IMR-90 (cell line): ENCODE results near the gene GMPPA. TPM values are rescaled to one million over a fixed set of nuclear protein-coding genes. Genes with fewer than 3 reads are reported as not detected.

Source experiments
- ATAC-seq: fragments of 200-7000 bp; cut with Tn5 transposase; 2 replicates; pipeline ENCODE4 v1.9.1; 2020; ENCODE audit warnings: low read depth, mild to moderate bottlenecking, moderate library complexity
- BruUV-seq: library from RNA; stranded (reverse); fragments of 400-500 nt; replicated peaks from 2 replicates; lab custom pipeline; 2021; lab: Mats Ljungman, UMichigan
- CTCF ChIA-PET: fragments of 300-600 bp; formaldehyde crosslinking; extraction: SDS; loops from one replicate; lab custom pipeline; 2021; ENCODE audit warnings: antibody characterized with exemption; lab: Yijun Ruan, JAX
- POLR2A ChIA-PET: fragments of 300-600 bp; sonication (Branson Sonifier 250); formaldehyde crosslinking; loops from one replicate; lab custom pipeline; 2022; ENCODE audit warnings: antibody characterized with exemption; ENCODE audit not compliant: unreplicated experiment; lab: Charles Lee
- DNase-seq: peaks from one replicate; pipeline ENCODE4 v3.0.0; 2013
- H2AFZ ChIP-seq: replicated peaks from 2 replicates; pipeline ENCODE3; 2013; ENCODE audit warnings: low read length, mild to moderate bottlenecking; ENCODE audit not compliant: poor library complexity
- H2AK5ac ChIP-seq: 2 replicates; pipeline ENCODE4 v1.6.1; 2013; ENCODE audit warnings: low read depth, low read length, inconsistent platforms
- H2AK9ac ChIP-seq: replicated peaks from 2 replicates; pipeline ENCODE3; 2013; ENCODE audit warnings: mild to moderate bottlenecking, low read depth, low read length, moderate library complexity; ENCODE audit not compliant: poor library complexity
- H2BK120ac ChIP-seq: 2 replicates; pipeline ENCODE4 v1.6.1; 2013; ENCODE audit warnings: low read depth, low read length, inconsistent platforms
- H2BK15ac ChIP-seq: 3 replicates; pipeline ENCODE4 v1.6.1; 2013; ENCODE audit warnings: low read depth, low read length, inconsistent platforms
- H2BK20ac ChIP-seq: 2 replicates; pipeline ENCODE4 v1.6.1; 2013; ENCODE audit warnings: low read depth, mild to moderate bottlenecking, inconsistent platforms, low read length, moderate library complexity
- H2BK5ac ChIP-seq: 2 replicates; pipeline ENCODE4 v1.6.1; 2013; ENCODE audit warnings: mild to moderate bottlenecking, low read depth, low read length, inconsistent platforms; ENCODE audit not compliant: poor library complexity, severe bottlenecking
- H3K14ac ChIP-seq: replicated peaks from 2 replicates; pipeline ENCODE4 v1.6.1; 2013; ENCODE audit warnings: low read depth, low read length, inconsistent platforms
- H3K18ac ChIP-seq: 2 replicates; pipeline ENCODE4 v1.6.1; 2013; ENCODE audit warnings: low read depth, low read length, control low read depth
- H3K23ac ChIP-seq: 2 replicates; pipeline ENCODE4 v1.6.1; 2013; ENCODE audit warnings: low read depth, low read length, inconsistent platforms
- H3K27ac ChIP-seq: 2 replicates; pipeline ENCODE4 v1.5.1; 2013; ENCODE audit warnings: mild to moderate bottlenecking, control low read depth, low read length; ENCODE audit not compliant: insufficient read depth
- H3K27me3 ChIP-seq: 2 replicates; pipeline ENCODE4 v1.6.1; 2013; ENCODE audit warnings: low read length; ENCODE audit not compliant: control insufficient read depth, insufficient read depth
- H3K36me3 ChIP-seq: 2 replicates; pipeline ENCODE4 v1.6.1; 2013; ENCODE audit warnings: low read length, mixed read lengths; ENCODE audit not compliant: control insufficient read depth, insufficient read depth
- H3K4ac ChIP-seq: 2 replicates; pipeline ENCODE4 v1.6.1; 2013; ENCODE audit warnings: low read depth, low read length, inconsistent platforms
- H3K4me1 ChIP-seq: 2 replicates; pipeline ENCODE4 v1.6.1; 2013; ENCODE audit warnings: low read length, mixed read lengths; ENCODE audit not compliant: control insufficient read depth, insufficient read depth
- H3K4me2 ChIP-seq: 2 replicates; pipeline ENCODE4 v1.6.1; 2013; ENCODE audit warnings: low read depth, mild to moderate bottlenecking, control low read depth, low read length, moderate library complexity
- H3K4me3 ChIP-seq: 2 replicates; pipeline ENCODE4 v1.5.1; 2013; ENCODE audit warnings: low read depth, mild to moderate bottlenecking, control low read depth, low read length, moderate library complexity; ENCODE audit not compliant: insufficient read depth
- H3K56ac ChIP-seq: 2 replicates; pipeline ENCODE4 v1.6.1; 2013; ENCODE audit warnings: low read length, inconsistent platforms; ENCODE audit not compliant: insufficient read depth; ENCODE audit errors: extremely low read depth
- H3K79me1 ChIP-seq, 2 experiments: 2 replicates each; pipeline ENCODE4 v1.6.1; 2013; ENCODE audit warnings: low read length in 2 of 2, inconsistent platforms in 1 of 2, low read depth in 1 of 2
- H3K9ac ChIP-seq: 2 replicates; pipeline ENCODE4 v1.6.1; 2013; ENCODE audit warnings: low read depth, low read length, control low read depth
- H3K9me1 ChIP-seq: 2 replicates; pipeline ENCODE4 v1.6.1; 2013; ENCODE audit warnings: low read length, inconsistent platforms; ENCODE audit not compliant: insufficient read depth
- H3K9me3 ChIP-seq: 2 replicates; pipeline ENCODE4 v1.6.1; 2013; ENCODE audit warnings: low read length; ENCODE audit not compliant: control insufficient read depth, insufficient read depth
- H4K20me1 ChIP-seq: 2 replicates; pipeline ENCODE4 v1.6.1; 2013; ENCODE audit warnings: low read length, inconsistent platforms; ENCODE audit not compliant: insufficient read depth
- H4K5ac ChIP-seq: 2 replicates; pipeline ENCODE4 v1.6.1; 2013; ENCODE audit warnings: mild to moderate bottlenecking, low read depth, low read length, control low read depth
- H4K8ac ChIP-seq, 2 experiments: 2 replicates each; pipeline ENCODE4 v1.6.1; 2013; ENCODE audit warnings: low read depth in 2 of 2, low read length in 2 of 2, control low read depth in 1 of 2, inconsistent platforms in 1 of 2
- H4K91ac ChIP-seq: 2 replicates; pipeline ENCODE4 v1.6.1; 2013; ENCODE audit warnings: low read depth, low read length, inconsistent platforms; ENCODE audit not compliant: insufficient read depth
- FOS ChIP-seq: fragments of 150-350 bp; IDR thresholded peaks from 2 replicates; pipeline ENCODE4 v1.6.1; 2016; ENCODE audit warnings: low read depth, low read length
- NFE2L2 ChIP-seq: fragments of 150-350 bp; IDR thresholded peaks from 2 replicates; pipeline ENCODE4 v1.6.1; 2016; ENCODE audit warnings: low read depth, mild to moderate bottlenecking, low read length
- WGBS, 2 experiments: methylation state at CpG; one replicate each; pipeline versions ENCODE4 v1.1.5 to v1.1.7; 2013; ENCODE audit warnings: missing lambda C conversion rate in 2 of 2; ENCODE audit not compliant: insufficient read length in 1 of 2; ENCODE audit errors: extremely low coverage in 2 of 2; 5-methylcytosine and 5-hydroxymethylcytosine counted together
- dilution Hi-C: fragments of 300-500 bp; cut with HindIII; formaldehyde crosslinking; loops from one replicate; pipeline ENCODE4 v1.14.3; 2018; ENCODE audit warnings: low sequenced_read_pairs; ENCODE audit not compliant: unreplicated experiment
- in situ Hi-C: fragments of 300-500 bp; cut with MboI; formaldehyde crosslinking; loops from 3 replicates; pipeline ENCODE4 v1.14.3; 2019; ENCODE audit warnings: low sequenced_read_pairs, inconsistent platforms, mixed read lengths
- intact Hi-C: fragments of 100-400 bp; cut with micrococcal nuclease; formaldehyde crosslinking; loops from 2 replicates; pipeline ENCODE4 v1.10.0; 2022
- polyA plus RNA-seq, 3 experiments: library from polyadenylated mRNA; depleted of rRNA; stranded (reverse); fragments of >200 nt; gene quantifications; 2 replicates each; pipeline ENCODE4 v1.2.3, GENCODE V29; 2012; ENCODE audit warnings: low replicate concordance in 1 of 3
- total RNA-seq: library from RNA; depleted of rRNA; stranded (reverse); fragments of >200 nt; gene quantifications from 2 replicates; pipeline ENCODE4 v1.2.3, GENCODE V29; 2012
- TF ChIP-seq, protein P1 (sequence below): fragments of 150-350 bp; IDR thresholded peaks from 2 replicates; pipeline ENCODE4 v1.6.1; 2016; ENCODE audit warnings: low read depth, mild to moderate bottlenecking, low read length, moderate library complexity, borderline replicate concordance

The GMPPA gene
- total and polyA plus RNA-seq, 2 of the 4 experiments (the other 2 are of a cell fraction): 103 to 134 TPM

DNA sequence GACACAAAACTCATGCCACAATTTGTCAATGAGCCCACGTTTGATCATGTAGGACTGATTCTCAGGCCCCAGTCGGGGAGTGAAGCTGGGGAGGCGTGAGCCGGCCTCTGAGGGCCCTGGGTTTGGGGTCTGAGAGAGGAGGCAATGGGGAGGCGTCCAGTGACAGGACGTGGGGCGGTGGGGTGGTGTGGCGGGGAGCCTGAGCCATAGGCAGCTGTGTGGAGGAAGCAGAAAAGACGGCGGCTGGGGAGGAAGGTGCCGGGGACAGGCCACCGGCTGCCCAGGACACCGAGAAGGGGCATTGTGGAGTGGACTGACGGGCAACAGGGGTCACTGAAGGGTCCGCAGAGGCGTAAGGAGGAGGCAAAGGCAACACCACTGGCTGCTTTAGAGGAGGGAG, 37.7 kb downstream of the GMPPA start:
- no peak overlapping the region for H4K5ac ChIP-seq
- no peak overlapping the region for H2BK120ac ChIP-seq
- no peaks in the 10 kb centered on the region for H3K9me3 ChIP-seq
- no peak for TF ChIP-seq NFE2L2
- TF ChIP-seq FOS: no peak
- TF ChIP-seq, protein P1, sequence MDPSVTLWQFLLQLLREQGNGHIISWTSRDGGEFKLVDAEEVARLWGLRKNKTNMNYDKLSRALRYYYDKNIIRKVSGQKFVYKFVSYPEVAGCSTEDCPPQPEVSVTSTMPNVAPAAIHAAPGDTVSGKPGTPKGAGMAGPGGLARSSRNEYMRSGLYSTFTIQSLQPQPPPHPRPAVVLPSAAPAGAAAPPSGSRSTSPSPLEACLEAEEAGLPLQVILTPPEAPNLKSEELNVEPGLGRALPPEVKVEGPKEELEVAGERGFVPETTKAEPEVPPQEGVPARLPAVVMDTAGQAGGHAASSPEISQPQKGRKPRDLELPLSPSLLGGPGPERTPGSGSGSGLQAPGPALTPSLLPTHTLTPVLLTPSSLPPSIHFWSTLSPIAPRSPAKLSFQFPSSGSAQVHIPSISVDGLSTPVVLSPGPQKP: no peak
- H3K18ac ChIP-seq: no peak overlapping the region
- no peak overlapping the region for H3K14ac ChIP-seq
- H3K56ac ChIP-seq: no peak overlapping the region
- intact Hi-C loops (no loop called here), dilution Hi-C loops (no loop called here), in situ Hi-C loops (no loop called here)
- no peak overlapping the region for H2AK9ac ChIP-seq
- DNase-seq (no peak), ATAC-seq (no peak)
- H3K9ac ChIP-seq: no peak overlapping the region
- H3K27ac ChIP-seq: no peak overlapping the region
- H2BK5ac ChIP-seq: no peak overlapping the region
- H3K27me3 ChIP-seq: peaks cover 18% of the 10 kb centered on the region
- H3K9me1 ChIP-seq: 0 out of 2 replicates have a peak, but pooled peaks cover 1% of the 10 kb centered on the region
- no peak overlapping the region for H3K23ac ChIP-seq
- BruUV-seq: no TSS peak
- no peak overlapping the region for H3K4ac ChIP-seq
- H2AK5ac ChIP-seq: no peak overlapping the region
- H2BK20ac ChIP-seq: no peak overlapping the region
- no peak overlapping the region for H2BK15ac ChIP-seq
- H3K4me3 ChIP-seq: no peak overlapping the region
- H3K79me1 ChIP-seq: peaks cover 4 to 24% of the 10 kb centered on the region in 2 experiments; a peak in 2 of 4 replicates
- no peak overlapping the region for H4K8ac ChIP-seq
- ChIA-PET CTCF (no interaction called here), POLR2A (no interaction called here)
- peaks cover 23% of the 10 kb centered on the region for H3K36me3 ChIP-seq
- H3K4me1 ChIP-seq: peaks cover 16% of the 10 kb centered on the region
- 75% methylated on average over 5 of the region's 16 CpGs; no CpG with 5 or more reads in 1 of the 2 experiments for WGBS, 2 experiments
- H4K20me1 ChIP-seq: peaks cover 14% of the 10 kb centered on the region
- no peak overlapping the region for H2AFZ ChIP-seq
- H4K91ac ChIP-seq: no peak overlapping the region
- H3K4me2 ChIP-seq: no peak overlapping the region
